NCI-H748 treated with DMSO at 0.1 percent for 48 hours (cell line): Measurements from ENCODE around the gene IL34.
A peak's percentile ranks its signal among the peaks of the same experiment; 100 is the strongest.

Source experiments
- DNase-seq: peaks from one replicate; lab custom pipeline; 2025; lab: John Stamatoyannopoulos, UW

IL34 gene

GRCh38 chr16:70678121-70678897, 31.9 kb downstream of the IL34 start:
- DNase-seq, result no peak

GRCh38 chr16:70678898-70679670, 32.7 kb downstream of the IL34 start:
- DNase-seq, result no peak

GRCh38 chr16:70679671-70680494, 33.5 kb downstream of the IL34 start:
- no peak for DNase-seq

- no peak for DNase-seq
These were observed 34.4 kb downstream of the IL34 start for GRCh38 chr16:70680495-70681381.

GRCh38 chr16:70681382-70682238, 35.3 kb downstream of the IL34 start:
- DNase-seq, result no peak

GRCh38 chr16:70682239-70683145, 36.1 kb downstream of the IL34 start:
- DNase-seq, result no peak

- DNase-seq, result no peak
These were observed 37.0 kb downstream of the IL34 start for GRCh38 chr16:70683146-70683944.

GRCh38 chr16:70684146-70685060, 38.0 kb downstream of the IL34 start:
- no peak for DNase-seq

- no peak for DNase-seq
These were observed 38.9 kb downstream of the IL34 start for GRCh38 chr16:70685061-70685937.

- DNase-seq, result peak; percentile 38
These were observed 39.6 kb downstream of the IL34 start, which contains the start of gene MTSS2 for GRCh38 chr16:70685938-70686375. Gene MTSS2 (minus strand): TSS chr16:70686053. CDS start chr16:70685791, 262 bp downstream.

- no peak for DNase-seq
These were observed 40.2 kb downstream of the IL34 start for GRCh38 chr16:70686376-70687101.

- DNase-seq, result no peak
These were observed 40.7 kb downstream of the IL34 start for GRCh38 chr16:70687102-70687511.

- DNase-seq, result no peak
These were observed 41.4 kb downstream of the IL34 start for GRCh38 chr16:70687671-70688245.

GRCh38 chr16:70688246-70688742, 41.9 kb downstream of the IL34 start:
- no peak for DNase-seq
